Jurkat, Clone E6-1 (cell line): ENCODE measurements around the gene UGT1A1.

Experiments
- DNase-seq: peaks from one replicate; pipeline ENCODE4 v3.0.0-alpha.2; 2011; ENCODE audit warnings: low read depth, low spot score
- H3K4me3 ChIP-seq: 2 replicates; pipeline ENCODE4 v1.5.1; 2011; ENCODE audit warnings: mild to moderate bottlenecking, low read length, control low read depth, moderate library complexity

Gene UGT1A1

DNA sequence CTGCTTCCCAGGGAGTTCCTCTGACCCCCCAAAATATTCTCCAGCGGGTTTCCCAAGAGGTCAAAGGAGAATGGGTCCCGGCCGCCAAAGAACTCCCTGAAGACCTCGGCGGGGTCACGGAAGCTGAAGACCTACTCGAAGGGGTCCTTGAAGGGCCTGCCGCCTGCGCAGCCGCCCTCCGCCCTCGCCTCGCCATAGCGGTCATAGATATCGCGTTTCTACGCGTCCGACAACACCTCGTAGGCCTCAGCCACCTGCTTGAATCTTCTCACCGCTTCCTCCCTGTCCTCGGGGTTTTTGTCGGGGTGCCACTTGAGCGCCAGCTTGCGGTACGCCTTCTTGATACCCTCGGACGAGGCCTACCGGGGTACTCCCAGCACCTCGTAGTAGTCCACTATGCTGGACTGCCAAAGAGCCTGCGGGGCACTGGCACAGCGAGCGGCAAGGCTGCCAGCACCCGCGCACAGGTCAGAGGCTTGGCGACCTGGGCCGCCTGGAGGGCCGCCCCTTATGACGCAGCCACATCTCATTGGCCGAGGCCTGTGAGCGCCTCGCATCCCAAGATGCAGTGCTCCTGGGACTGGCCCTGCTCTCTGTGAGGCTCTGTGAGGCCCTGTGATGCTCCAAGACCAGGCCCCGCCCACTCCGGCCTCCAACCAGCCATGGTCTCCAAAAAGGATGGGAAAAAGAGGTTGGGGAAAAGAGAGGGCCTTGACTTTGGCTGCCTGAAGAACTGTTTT, 5.0 kb upstream of the UGT1A1 start:
- no peak overlapping the region for H3K4me3 ChIP-seq
- DNase-seq: no peak

DNA sequence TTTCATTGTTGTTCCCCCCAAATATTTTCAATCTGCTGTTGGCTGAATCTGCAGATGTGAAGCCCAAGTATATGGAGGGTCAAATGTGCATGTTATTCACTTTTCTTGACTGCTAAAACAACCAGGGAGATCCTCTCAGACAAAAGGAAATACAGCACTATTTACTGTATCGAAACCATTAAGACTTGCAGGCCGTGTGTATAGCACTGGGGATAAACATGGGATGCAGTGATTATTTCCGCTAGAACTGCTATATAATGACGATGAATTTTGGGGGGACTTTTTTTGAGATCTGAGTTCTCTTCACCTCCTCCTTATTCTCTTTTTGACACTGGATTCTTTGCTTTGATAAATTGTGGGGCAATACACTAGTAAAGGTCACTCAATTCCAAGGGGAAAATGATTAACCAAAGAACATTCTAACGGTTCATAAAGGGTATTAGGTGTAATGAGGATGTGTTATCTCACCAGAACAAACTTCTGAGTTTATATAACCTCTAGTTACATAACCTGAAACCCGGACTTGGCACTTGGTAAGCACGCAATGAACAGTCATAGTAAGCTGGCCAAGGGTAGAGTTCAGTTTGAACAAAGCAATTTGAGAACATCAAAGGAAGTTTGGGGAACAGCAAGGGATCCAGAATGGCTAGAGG, 3.5 kb upstream of the UGT1A1 start:
- DNase-seq: no peak
- H3K4me3 ChIP-seq: no peak overlapping the region

DNA sequence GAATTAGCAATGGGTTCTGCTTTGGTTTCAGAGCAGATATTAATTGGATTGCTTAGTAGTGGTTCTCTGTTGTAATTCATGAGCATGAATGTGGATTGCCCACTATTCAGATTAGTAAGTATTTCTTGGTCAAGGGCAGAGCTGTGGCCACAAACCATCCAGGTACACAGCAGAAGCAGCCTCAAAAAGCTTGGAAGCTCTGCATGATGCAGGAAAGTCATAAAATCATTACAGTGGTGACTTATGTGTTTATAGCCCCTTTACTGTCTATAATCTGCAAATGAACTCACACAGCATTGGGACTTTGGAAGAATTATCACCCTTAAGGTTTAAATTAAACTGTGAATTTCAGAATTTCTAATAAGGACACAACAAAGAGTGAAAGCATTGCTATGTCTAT, 1.9 kb upstream of the UGT1A1 start:
- no peak overlapping the region for H3K4me3 ChIP-seq
- no peak for DNase-seq

DNA sequence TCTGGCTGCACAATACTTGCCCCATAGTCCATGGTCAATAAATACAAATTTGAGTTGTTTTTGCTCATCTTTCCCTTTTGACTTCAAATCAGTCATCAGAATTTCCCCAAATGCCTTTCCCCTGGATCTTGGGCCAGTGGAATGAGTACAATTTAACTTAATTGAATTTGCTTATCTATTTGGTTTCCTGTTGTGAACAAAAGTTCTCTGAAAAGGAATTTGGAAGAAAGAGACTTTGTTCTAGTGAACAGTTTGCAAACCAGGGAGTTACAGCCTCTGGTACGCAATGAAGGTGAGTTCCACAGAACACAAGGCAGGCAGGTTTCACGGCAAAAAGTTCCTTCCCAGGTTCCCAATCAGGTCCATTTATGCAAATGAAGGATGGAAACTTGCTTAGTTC, 1.2 kb upstream of the UGT1A1 start:
- H3K4me3 ChIP-seq: no peak overlapping the region
- DNase-seq: no peak

DNA sequence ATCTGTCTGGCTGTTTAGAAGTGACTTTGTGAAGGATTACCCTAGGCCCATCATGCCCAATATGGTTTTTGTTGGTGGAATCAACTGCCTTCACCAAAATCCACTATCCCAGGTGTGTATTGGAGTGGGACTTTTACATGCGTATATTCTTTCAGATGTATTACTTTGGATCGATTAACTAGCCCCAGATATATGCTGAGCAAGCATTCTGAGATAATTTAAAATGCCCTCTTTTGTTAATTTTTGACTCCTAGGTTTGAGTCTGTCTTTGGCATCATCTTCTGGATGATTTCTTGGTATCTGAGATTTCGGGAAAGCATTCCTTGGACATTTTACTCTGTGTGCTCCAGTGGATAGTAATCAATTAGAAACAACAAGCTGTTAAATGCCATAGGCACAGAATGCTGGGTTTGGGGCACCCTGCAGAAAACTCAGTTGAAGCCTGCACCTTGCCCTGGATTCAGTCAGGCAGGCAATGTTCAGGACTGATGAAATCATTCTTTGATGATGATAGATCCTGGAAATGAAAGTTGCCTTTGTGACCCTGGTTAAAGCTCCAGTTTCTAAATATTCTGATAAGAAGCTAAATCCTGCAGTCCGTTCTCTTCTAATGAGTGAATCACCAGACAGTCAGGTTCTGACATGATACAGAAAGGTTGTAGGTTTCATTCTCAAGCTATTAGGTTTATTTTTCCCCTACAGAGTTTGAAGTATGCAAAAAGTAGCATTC, 1.1 kb downstream of the UGT1A1 start:
- no peak for DNase-seq
- no peak overlapping the region for H3K4me3 ChIP-seq

DNA sequence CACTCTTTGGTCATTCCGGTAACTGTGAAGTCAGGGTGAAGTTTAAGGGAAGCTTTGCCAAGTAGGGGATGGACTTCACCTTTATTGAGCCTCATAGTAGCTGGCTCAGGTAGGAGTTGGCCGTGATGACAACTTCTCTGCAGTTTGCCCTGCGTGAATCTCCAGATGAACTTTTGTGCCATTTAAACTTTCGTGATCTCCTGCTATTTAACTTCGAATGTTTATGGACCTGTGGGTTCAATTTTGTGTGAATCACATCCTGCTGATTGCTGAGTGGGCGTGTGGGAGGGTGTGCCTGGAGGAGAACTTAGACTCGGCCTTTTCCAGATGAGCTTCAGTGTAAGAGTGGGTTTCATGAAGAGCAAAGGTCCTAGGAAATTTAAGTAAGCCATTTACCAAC, 4.2 kb downstream of the UGT1A1 start:
- DNase-seq: no peak
- H3K4me3 ChIP-seq: no peak overlapping the region

DNA sequence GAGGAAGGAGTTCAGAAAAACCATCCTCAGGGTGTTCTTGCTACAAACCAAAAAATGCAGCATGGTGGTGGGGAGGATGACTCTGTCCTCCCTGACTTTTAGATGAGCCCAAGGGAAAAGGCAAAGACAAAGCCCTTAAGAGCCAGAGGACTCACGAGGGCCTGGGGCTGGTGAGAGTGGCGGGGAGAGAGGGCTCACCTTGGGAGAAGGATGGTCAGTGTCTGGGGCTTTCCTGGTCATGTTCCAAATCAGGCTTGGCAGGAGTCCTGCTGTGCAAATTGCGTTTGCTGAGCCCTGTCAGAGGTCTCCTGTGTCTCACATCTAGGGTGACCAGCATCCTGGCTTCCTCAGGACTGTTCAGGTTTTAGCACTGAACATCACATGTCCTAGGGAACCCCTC, 4.7 kb downstream of the UGT1A1 start:
- no peak overlapping the region for H3K4me3 ChIP-seq
- DNase-seq: no peak

DNA sequence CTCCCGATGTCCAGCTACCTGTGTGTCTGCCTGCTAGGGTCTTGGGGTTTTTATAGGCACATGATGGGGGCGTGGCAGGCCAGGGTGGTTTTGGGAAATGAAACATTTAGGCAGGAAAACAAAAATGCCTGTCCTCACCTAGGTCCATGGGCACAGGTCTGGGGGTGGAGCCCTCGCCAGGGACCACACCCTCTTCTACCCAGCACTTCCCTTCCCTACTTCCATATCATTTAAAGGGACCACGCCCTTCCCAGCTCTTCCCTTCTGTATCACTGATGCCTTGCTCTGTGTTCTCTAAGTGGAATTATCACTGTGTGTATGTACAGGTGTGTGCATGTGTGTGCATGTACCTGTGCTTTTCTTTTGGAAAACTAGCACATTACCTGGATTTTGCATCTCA, 6.3 kb downstream of the UGT1A1 start:
- no peak for DNase-seq
- H3K4me3 ChIP-seq: no peak overlapping the region

DNA sequence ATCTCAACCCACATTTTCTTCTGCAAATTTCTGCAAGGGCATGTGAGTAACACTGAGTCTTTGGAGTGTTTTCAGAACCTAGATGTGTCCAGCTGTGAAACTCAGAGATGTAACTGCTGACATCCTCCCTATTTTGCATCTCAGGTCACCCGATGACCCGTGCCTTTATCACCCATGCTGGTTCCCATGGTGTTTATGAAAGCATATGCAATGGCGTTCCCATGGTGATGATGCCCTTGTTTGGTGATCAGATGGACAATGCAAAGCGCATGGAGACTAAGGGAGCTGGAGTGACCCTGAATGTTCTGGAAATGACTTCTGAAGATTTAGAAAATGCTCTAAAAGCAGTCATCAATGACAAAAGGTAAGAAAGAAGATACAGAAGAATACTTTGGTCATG, 8.0 kb downstream of the UGT1A1 start:
- H3K4me3 ChIP-seq: no peak overlapping the region
- DNase-seq: no peak

DNA sequence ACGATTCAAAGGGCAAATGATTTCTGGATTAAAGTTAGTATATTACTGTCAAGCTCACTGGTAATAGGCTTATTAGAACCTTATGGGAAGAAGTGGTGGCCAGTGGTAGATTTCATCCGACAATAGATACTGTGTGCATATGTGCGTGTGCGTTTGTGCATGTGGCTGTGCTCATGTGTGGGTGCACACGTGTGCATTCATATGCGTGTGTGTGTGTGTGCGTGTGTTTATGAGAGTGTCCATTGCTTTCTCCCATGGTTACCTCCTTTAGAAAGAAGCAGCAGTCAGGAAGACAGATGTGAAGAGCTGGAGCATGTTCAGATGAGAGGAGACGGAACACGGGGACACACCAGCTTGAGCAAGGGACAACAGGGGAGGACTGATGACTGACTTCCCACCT, 9.2 kb downstream of the UGT1A1 start:
- H3K4me3 ChIP-seq: no peak overlapping the region
- DNase-seq: no peak

DNA sequence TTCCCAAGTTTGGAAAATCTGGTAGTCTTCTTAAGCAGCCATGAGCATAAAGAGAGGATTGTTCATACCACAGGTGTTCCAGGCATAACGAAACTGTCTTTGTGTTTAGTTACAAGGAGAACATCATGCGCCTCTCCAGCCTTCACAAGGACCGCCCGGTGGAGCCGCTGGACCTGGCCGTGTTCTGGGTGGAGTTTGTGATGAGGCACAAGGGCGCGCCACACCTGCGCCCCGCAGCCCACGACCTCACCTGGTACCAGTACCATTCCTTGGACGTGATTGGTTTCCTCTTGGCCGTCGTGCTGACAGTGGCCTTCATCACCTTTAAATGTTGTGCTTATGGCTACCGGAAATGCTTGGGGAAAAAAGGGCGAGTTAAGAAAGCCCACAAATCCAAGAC, 12.1 kb downstream of the UGT1A1 start:
- no peak for DNase-seq
- H3K4me3 ChIP-seq: no peak overlapping the region

DNA sequence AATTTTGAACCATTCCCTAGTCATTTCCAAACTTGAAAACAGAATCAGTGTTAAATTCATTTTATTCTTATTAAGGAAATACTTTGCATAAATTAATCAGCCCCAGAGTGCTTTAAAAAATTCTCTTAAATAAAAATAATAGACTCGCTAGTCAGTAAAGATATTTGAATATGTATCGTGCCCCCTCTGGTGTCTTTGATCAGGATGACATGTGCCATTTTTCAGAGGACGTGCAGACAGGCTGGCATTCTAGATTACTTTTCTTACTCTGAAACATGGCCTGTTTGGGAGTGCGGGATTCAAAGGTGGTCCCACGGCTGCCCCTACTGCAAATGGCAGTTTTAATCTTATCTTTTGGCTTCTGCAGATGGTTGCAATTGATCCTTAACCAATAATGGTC, 12.5 kb downstream of the UGT1A1 start:
- no peak overlapping the region for H3K4me3 ChIP-seq
- DNase-seq: no peak

DNA sequence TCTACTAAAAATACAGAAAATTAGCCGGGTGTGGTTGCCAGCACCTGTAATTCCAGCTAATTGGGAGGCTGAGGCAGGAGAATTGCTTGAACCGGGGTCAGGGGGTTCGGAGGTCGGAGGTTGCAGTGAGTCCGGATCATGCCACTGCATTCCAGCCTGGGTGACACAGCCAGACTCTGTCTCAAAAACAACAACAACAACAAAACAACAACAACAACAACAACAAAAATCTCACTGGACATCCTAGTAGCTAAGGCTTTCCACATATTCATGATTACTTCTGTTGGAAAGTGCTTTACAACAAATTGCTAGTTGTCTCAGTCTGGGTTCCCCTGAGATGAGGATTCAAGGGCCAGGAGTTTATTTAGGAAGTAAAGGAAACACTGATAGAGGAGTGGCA, 13.8 kb downstream of the UGT1A1 start:
- H3K4me3 ChIP-seq: no peak overlapping the region
- DNase-seq: no peak

DNA sequence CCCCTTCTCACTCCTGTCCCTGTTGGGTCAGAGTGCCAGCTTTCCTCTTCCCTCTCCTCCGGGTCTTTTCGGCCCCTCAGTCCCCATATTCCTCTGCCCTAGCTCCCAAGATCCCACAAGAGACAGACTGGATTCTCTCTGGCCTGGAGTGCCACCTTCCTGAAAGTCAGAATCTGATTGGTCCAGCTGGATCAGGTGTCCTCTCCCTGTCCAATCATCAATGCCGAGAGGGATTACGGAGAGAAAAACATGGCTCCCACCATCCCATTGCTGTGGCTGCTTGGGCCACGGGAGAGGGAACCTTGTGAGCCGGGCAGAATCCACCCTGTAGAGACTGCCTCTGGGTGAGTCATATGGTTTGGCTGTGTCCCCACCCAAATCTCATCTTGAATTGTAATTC, 15.3 kb downstream of the UGT1A1 start:
- DNase-seq: no peak
- H3K4me3 ChIP-seq: no peak overlapping the region

DNA sequence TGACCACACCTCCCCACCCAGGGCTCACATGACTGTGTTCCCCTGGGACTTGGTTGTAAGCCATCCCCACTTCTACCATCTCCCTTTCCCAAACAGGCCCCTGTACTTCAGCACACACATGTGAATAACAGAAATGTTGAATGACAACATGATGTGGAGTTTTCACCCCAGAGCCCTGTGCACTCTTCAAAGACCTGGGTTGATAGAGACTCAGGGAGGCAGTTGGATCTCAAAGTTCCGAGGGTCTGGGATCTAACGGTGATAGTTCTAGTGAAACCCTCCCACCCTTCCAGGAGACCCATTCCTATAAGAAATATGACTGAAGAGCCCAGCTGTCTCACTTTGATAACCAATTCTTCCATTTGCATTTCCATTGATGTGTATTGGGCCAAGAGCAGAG, 18.0 kb downstream of the UGT1A1 start, which contains the start of gene MROH2A:
Gene MROH2A (plus strand): TSS at position 301 of the 400 bp plus-strand sequence. CDS start 1,029 bp downstream, outside the sequence.
- no peak for DNase-seq
- H3K4me3 ChIP-seq: no peak within 1 kb of the TSS

DNA sequence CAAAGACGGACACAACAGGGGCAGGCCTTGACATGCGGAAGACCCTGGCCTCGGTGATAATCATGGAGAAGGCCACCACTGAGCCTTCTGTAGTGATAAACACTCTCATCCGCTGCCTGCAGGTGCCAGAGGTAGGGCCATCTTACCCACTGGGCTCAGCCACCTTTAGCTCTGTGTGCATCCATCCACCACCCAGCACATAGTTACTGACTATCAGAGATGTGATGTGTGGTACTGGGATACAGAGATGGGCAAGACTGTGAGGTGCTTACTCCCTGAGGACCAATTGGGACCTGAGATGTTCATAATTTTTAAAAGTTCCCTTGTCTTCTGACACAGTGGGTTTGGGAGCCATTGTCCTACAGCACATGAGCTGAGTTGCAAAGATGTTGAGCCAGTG, 19.7 kb downstream of the UGT1A1 start:
- H3K4me3 ChIP-seq: no peak overlapping the region
- DNase-seq: no peak

DNA sequence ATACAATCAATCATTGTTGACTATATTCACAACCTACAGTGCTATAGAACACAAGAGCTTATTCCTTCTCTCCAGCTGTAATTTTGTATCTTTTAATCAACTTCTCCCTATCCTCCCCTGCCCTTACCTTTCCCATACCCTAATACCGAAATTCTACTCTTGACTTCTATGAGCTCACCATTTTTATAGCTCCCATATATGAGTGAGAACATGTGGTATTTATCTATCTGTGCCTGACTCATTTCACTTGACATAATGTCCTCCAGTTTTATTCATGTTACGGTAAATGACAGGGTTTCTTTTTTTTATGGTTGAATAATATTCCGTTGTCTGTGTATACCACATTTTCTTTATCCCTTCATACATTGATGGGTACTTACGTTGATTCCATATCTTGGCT, 20.7 kb downstream of the UGT1A1 start:
- DNase-seq: no peak
- no peak overlapping the region for H3K4me3 ChIP-seq

DNA sequence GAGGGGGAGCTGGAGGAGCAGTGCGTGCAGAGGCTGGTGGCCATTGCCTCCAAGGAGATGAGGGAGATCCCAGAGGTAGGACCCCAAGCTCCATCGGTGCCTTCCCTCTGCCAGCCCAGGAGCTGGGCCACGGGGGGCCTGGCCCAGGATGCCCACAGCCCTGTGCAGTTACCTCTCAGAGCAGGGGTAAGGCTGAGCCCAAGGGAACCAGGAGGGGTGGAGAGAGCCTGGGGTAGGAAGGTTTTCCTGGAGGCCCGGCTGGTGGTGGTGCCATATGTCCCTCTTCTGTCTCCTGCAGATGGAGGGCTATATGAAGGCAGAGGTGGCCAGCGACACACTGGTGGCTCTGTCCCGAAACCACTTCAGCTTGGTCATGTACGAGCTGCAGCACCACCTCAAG, 29.5 kb downstream of the UGT1A1 start:
- no peak for DNase-seq
- no peak overlapping the region for H3K4me3 ChIP-seq

DNA sequence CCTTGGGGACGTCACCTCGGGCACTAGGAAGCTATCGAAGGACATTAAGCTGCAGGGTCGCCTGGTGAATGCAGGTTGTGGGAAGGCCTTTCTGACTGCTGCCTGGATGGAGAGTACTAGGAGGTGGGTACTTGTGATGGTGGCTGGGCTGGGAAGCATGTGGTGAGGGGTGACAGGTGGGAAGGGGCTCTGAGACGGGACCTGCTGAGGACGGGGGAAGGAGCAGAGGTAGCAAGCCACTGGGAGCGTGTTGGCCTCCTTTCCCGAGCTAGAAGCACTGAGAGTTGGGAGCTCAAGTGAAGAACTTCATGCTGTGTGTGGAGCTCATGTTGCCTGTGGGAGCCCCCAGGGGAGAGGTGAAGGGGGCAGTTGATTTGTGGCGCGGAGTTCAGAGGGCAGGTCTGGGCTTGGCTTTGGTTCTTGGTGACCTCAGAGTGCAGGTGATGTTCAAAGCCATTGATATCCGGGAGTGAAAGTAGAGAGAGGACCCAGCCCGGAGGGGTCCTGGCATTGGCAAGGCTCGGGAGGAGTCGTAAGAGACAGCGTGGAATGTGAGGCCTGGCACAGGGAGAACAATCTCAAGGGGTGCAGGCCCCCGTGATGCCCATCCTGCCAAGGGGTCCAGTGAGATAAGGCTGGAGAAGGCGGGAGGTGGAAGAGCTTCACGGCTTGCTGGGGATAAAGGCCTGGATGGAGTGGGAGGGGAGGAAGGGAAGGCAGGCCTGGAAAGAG, 31.2 kb downstream of the UGT1A1 start:
- no peak for DNase-seq
- H3K4me3 ChIP-seq: no peak overlapping the region

DNA sequence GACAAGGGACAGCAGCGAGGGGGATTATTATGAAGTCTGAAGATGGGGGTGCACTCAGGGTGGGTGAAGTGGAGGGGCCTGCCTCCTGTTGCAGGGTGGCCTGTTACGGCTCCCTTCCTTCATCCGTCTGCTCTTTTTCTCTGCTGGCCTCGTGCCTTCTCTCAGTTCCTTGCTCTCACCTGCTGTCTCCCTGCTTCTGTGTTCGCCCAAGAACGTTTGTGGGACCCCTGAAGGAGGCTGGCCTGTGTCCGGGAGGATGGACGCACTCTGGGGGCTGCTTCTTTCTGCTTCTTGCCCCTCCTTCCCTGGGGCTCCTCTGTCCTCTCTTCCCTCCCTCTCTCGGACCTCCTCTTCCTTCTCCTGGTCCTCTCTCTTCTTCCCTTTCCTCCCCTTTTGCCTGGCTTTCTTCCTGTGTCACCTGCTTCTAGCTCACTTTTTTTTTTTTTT, 31.8 kb downstream of the UGT1A1 start:
- DNase-seq: no peak
- no peak overlapping the region for H3K4me3 ChIP-seq
